HL-60 (cell line): ENCODE data around the gene DIAPH3.

Source experiments
- DNase-seq, 2 experiments: peaks; one replicate each; pipeline ENCODE4 v3.0.0-alpha.2; 2010 to 2020; ENCODE audit warnings: low read depth in 1 of 2, low spot score in 1 of 2
- H3K27ac ChIP-seq: fragments of 250-450 bp; sonication (Bioruptor Pico); replicated peaks from 2 replicates; pipeline ENCODE4 v1.5.1; 2020; ENCODE audit warnings: mild to moderate bottlenecking, moderate library complexity
- H3K27me3 ChIP-seq: fragments of 250-450 bp; sonication (Bioruptor Pico); 2 replicates; pipeline ENCODE4 v1.5.1; 2021; ENCODE audit warnings: mild to moderate bottlenecking, moderate library complexity; ENCODE audit not compliant: insufficient read depth, poor library complexity, severe bottlenecking
- H3K4me3 ChIP-seq: replicated peaks from 2 replicates; pipeline ENCODE4 v1.5.1; 2011; ENCODE audit warnings: mild to moderate bottlenecking, control low read depth, low read length; ENCODE audit not compliant: insufficient read depth
- GABPA ChIP-seq: IDR thresholded peaks from 2 replicates; pipeline ENCODE4 v1.6.1; 2012; ENCODE audit warnings: low read depth
- POLR2AphosphoS5 ChIP-seq: IDR thresholded peaks from 2 replicates; pipeline ENCODE4 v1.6.1; 2012; ENCODE audit warnings: low read depth
- SPI1 ChIP-seq: IDR thresholded peaks from 2 replicates; pipeline ENCODE4 v1.6.1; 2012; ENCODE audit warnings: low read depth, mild to moderate bottlenecking, borderline replicate concordance
- TF ChIP-seq, protein P1 (sequence below): IDR thresholded peaks from 2 replicates; pipeline ENCODE4 v1.6.1; 2012; ENCODE audit warnings: low read depth; ENCODE audit not compliant: insufficient replicate concordance
- TF ChIP-seq, protein P2 (sequence below): IDR thresholded peaks from one replicate; pipeline ENCODE4 v1.5.1; 2011; ENCODE audit warnings: low read length, control low read depth, inconsistent platforms; ENCODE audit not compliant: insufficient read depth

Gene DIAPH3

GRCh38 chr13:60158321-60158801, 5.4 kb downstream of the DIAPH3 start:
- H3K27me3 ChIP-seq = no peaks in the 10 kb centered on the region
- DNase-seq = no peak
- TF ChIP-seq, protein P1, sequence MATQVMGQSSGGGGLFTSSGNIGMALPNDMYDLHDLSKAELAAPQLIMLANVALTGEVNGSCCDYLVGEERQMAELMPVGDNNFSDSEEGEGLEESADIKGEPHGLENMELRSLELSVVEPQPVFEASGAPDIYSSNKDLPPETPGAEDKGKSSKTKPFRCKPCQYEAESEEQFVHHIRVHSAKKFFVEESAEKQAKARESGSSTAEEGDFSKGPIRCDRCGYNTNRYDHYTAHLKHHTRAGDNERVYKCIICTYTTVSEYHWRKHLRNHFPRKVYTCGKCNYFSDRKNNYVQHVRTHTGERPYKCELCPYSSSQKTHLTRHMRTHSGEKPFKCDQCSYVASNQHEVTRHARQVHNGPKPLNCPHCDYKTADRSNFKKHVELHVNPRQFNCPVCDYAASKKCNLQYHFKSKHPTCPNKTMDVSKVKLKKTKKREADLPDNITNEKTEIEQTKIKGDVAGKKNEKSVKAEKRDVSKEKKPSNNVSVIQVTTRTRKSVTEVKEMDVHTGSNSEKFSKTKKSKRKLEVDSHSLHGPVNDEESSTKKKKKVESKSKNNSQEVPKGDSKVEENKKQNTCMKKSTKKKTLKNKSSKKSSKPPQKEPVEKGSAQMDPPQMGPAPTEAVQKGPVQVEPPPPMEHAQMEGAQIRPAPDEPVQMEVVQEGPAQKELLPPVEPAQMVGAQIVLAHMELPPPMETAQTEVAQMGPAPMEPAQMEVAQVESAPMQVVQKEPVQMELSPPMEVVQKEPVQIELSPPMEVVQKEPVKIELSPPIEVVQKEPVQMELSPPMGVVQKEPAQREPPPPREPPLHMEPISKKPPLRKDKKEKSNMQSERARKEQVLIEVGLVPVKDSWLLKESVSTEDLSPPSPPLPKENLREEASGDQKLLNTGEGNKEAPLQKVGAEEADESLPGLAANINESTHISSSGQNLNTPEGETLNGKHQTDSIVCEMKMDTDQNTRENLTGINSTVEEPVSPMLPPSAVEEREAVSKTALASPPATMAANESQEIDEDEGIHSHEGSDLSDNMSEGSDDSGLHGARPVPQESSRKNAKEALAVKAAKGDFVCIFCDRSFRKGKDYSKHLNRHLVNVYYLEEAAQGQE = no peak
- TF ChIP-seq POLR2AphosphoS5 = no peak
- no peak for TF ChIP-seq SPI1
- TF ChIP-seq, protein P2, sequence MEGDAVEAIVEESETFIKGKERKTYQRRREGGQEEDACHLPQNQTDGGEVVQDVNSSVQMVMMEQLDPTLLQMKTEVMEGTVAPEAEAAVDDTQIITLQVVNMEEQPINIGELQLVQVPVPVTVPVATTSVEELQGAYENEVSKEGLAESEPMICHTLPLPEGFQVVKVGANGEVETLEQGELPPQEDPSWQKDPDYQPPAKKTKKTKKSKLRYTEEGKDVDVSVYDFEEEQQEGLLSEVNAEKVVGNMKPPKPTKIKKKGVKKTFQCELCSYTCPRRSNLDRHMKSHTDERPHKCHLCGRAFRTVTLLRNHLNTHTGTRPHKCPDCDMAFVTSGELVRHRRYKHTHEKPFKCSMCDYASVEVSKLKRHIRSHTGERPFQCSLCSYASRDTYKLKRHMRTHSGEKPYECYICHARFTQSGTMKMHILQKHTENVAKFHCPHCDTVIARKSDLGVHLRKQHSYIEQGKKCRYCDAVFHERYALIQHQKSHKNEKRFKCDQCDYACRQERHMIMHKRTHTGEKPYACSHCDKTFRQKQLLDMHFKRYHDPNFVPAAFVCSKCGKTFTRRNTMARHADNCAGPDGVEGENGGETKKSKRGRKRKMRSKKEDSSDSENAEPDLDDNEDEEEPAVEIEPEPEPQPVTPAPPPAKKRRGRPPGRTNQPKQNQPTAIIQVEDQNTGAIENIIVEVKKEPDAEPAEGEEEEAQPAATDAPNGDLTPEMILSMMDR = no peak
- no peak for TF ChIP-seq GABPA
- H3K27ac ChIP-seq = no peak overlapping the region
- H3K4me3 ChIP-seq = no peak overlapping the region

GRCh38 chr13:60155978-60156377, 7.8 kb downstream of the DIAPH3 start:
- Histone ChIP-seq H3K27me3 (no peaks in the 10 kb centered on the region), H3K27ac (no peak overlapping the region), H3K4me3 (no peak overlapping the region)
- DNase-seq = no peak
- no peak for TF ChIP-seq SPI1

GRCh38 chr13:60152904-60153303, 10.8 kb downstream of the DIAPH3 start:
- TF ChIP-seq, protein P1 = no peak
- TF ChIP-seq, protein P2 = no peak
- no peak for TF ChIP-seq POLR2AphosphoS5
- no peak for TF ChIP-seq SPI1
- no peak for TF ChIP-seq GABPA
- no peaks in the 10 kb centered on the region for H3K27me3 ChIP-seq
- DNase-seq = no peak
- no peak overlapping the region for H3K27ac ChIP-seq
- no peak overlapping the region for H3K4me3 ChIP-seq

- DNase-seq = no peak
- H3K27ac ChIP-seq = no peak overlapping the region
- no peaks in the 10 kb centered on the region for H3K27me3 ChIP-seq
- H3K4me3 ChIP-seq = no peak overlapping the region
- TF ChIP-seq POLR2AphosphoS5 (no peak), SPI1 (no peak), GABPA (no peak)
- TF ChIP-seq, protein P2 = no peak
- TF ChIP-seq, protein P1 = no peak
Measured at GRCh38 chr13:60152114-60152513, 11.6 kb downstream of the DIAPH3 start.
